ENCODE measurements around the gene RASL12. TPM values are rescaled to one million over a fixed set of nuclear protein-coding genes. Genes with fewer than 3 reads are reported as not detected.

Gene RASL12
- polyA plus RNA-seq, 1 experiment, result 0.16 TPM

- TF ChIP-seq CTCF (IDR thresholded peaks at IDR 0.05; ENCODE audit: insufficient read depth, low read depth, low read length), result no peak
- no peak for DNase-seq (ENCODE audit: low read depth)
- H3K4me3 ChIP-seq (ENCODE audit: low read depth, low read length), result no peak overlapping the region
- ChIA-PET POLR2A (no interaction called here), CTCF (interaction anchor here (0.8 to 1.2 kb wide), 2 partner anchors 19 to 21 kb away, joined by 3 read pairs; no protein-coding TSS in a partner anchor)
- H3K27me3 ChIP-seq (ENCODE audit: control insufficient read depth, insufficient read depth, low read length), result no peaks in the 10 kb centered on the region
- peaks cover 9% of the 10 kb centered on the region for H3K36me3 ChIP-seq (ENCODE audit: control insufficient read depth, insufficient read depth, low read length)
Observed at GRCh38 chr15:65106011-65106590, 38.3 kb upstream of the RASL12 start.

- no peak for TF ChIP-seq CTCF (IDR thresholded peaks at IDR 0.05; ENCODE audit: insufficient read depth, low read depth, low read length)
- CTCF ChIA-PET, result interaction anchor here (0.8 kb wide), 2 partner anchors 50 to 70 kb away, joined by 3 read pairs; no protein-coding TSS in a partner anchor
- Histone ChIP-seq H3K4me3 (ENCODE audit: low read depth, low read length) (no peak overlapping the region), H3K36me3 (ENCODE audit: control insufficient read depth, insufficient read depth, low read length) (peaks cover 15% of the 10 kb centered on the region), H3K27me3 (ENCODE audit: control insufficient read depth, insufficient read depth, low read length) (no peaks in the 10 kb centered on the region)
- DNase-seq (ENCODE audit: low read depth), result no peak
- POLR2A ChIA-PET, result no interaction called here
Observed at GRCh38 chr15:65105038-65105437, 37.2 kb upstream of the RASL12 start.

- Histone ChIP-seq H3K36me3 (ENCODE audit: control insufficient read depth, insufficient read depth, low read length) (peaks cover 18% of the 10 kb centered on the region), H3K4me3 (ENCODE audit: low read depth, low read length) (no peak overlapping the region), H3K27me3 (ENCODE audit: control insufficient read depth, insufficient read depth, low read length) (no peaks in the 10 kb centered on the region)
- TF ChIP-seq CTCF (IDR thresholded peaks at IDR 0.05; ENCODE audit: insufficient read depth, low read depth, low read length), result no peak
- ChIA-PET POLR2A (no interaction called here), CTCF (interaction anchor here (0.6 to 5.6 kb wide), 5 partner anchors 18 to 69 kb away, joined by 4 to 70 read pairs (median 4); no protein-coding TSS in a partner anchor)
- DNase-seq (ENCODE audit: low read depth), result no peak
Observed at GRCh38 chr15:65102912-65103311, 35.1 kb upstream of the RASL12 start.

GRCh38 chr15:65101891-65102708 lies 34.3 kb upstream of the RASL12 start:
- DNase-seq (ENCODE audit: low read depth), result no peak
- CTCF ChIA-PET, result interaction anchor here (0.6 to 5.6 kb wide), 27 partner anchors 9 to 459 kb away, joined by 3 to 70 read pairs (median 4); partner anchors contain the start of genes KBTBD13 and UBAP1L

More at GRCh38 chr15:65101891-65102708, 34.3 kb upstream of the RASL12 start:
- TF ChIP-seq CTCF (IDR thresholded peaks at IDR 0.05; ENCODE audit: insufficient read depth, low read depth, low read length), result no peak
- peaks cover 19% of the 10 kb centered on the region for H3K36me3 ChIP-seq (ENCODE audit: control insufficient read depth, insufficient read depth, low read length)
- H3K27me3 ChIP-seq (ENCODE audit: control insufficient read depth, insufficient read depth, low read length), result no peaks in the 10 kb centered on the region
- no peak overlapping the region for H3K4me3 ChIP-seq (ENCODE audit: low read depth, low read length)
- POLR2A ChIA-PET, result no interaction called here

Measured in BJ (cell line).